Measurements from ENCODE around the gene ANKRD55. TPM values are rescaled to one million over a fixed set of nuclear protein-coding genes. Genes with fewer than 3 reads are reported as not detected.

ANKRD55 gene
- total RNA-seq, 1 experiment from 2014 or later, result not detected

DNA sequence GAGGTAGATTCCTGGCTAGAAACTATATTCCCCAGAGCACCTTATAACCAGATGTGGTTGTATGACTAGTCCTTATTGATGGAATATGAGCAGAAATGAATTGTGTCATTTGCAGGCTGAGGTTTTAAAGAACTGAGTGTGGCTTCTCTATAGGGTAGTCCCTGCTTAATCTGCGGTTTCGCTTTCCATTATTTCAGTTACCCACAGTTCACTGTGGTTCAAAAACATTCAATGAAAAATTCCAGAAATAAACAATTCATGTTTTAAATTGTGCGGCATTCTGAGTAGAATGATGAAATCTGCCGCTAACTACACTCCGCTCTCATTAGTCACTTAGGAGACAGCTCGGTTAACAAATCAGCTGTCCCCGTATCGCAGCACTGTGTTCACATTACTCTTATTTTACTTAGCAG is 65.1 kb downstream of the ANKRD55 start:
- Histone ChIP-seq H3K79me2 (ENCODE audit: low read length) (no peaks in the 10 kb centered on the region), H3K36me3 (ENCODE audit: insufficient read depth, low read length) (no peaks in the 10 kb centered on the region), H3K9ac (ENCODE audit: low read length) (no peak overlapping the region), H2AFZ (ENCODE audit: low read length) (no peak overlapping the region), H3K9me2 (replicated peaks; ENCODE audit: insufficient read depth, low read length) (no peaks in the 10 kb centered on the region), H4K20me1 (ENCODE audit: insufficient read depth, low read depth, low read length) (no peaks in the 10 kb centered on the region), H3K27me3 (ENCODE audit: low read length) (no peaks in the 10 kb centered on the region), H3K4me3 (ENCODE audit: low read length) (no peak overlapping the region), H3K4me1 (ENCODE audit: low read length) (no peaks in the 10 kb centered on the region), H3K4me2 (ENCODE audit: low read depth, low read length, poor library complexity, severe bottlenecking) (no peak overlapping the region), H3K9me3 (ENCODE audit: low read length) (no peaks in the 10 kb centered on the region), H3K27ac (ENCODE audit: low read length) (no peak overlapping the region)
- no peak for DNase-seq

DNA sequence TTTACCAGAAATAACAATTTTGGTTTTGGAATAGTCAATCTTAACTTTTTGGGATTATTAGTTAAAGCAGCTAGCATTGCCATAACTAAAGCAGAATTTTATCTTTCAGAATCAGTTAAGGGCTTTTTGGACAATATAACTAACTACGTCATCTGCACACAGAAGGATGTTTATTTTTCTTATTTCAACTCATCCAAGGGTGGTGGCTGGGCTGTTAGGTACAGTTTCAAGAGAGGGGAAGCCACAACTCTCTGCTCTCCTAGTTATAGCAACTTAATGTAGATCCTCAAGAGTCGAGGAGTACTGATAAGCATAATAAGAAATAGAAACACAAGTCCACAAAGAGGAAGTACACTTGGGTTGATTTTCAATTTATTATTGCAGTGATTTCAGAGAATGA is 65.6 kb downstream of the ANKRD55 start:
- Histone ChIP-seq H3K4me3 (ENCODE audit: low read length) (no peak overlapping the region), H3K4me2 (ENCODE audit: low read depth, low read length, poor library complexity, severe bottlenecking) (no peak overlapping the region), H3K9me2 (replicated peaks; ENCODE audit: insufficient read depth, low read length) (no peaks in the 10 kb centered on the region), H3K79me2 (ENCODE audit: low read length) (no peaks in the 10 kb centered on the region), H3K27me3 (ENCODE audit: low read length) (no peaks in the 10 kb centered on the region), H3K4me1 (ENCODE audit: low read length) (no peaks in the 10 kb centered on the region), H3K36me3 (ENCODE audit: insufficient read depth, low read length) (no peaks in the 10 kb centered on the region), H3K27ac (ENCODE audit: low read length) (no peak overlapping the region), H2AFZ (ENCODE audit: low read length) (no peak overlapping the region), H3K9me3 (ENCODE audit: low read length) (no peaks in the 10 kb centered on the region), H4K20me1 (ENCODE audit: insufficient read depth, low read depth, low read length) (no peaks in the 10 kb centered on the region), H3K9ac (ENCODE audit: low read length) (no peak overlapping the region)
- no peak for DNase-seq

DNA sequence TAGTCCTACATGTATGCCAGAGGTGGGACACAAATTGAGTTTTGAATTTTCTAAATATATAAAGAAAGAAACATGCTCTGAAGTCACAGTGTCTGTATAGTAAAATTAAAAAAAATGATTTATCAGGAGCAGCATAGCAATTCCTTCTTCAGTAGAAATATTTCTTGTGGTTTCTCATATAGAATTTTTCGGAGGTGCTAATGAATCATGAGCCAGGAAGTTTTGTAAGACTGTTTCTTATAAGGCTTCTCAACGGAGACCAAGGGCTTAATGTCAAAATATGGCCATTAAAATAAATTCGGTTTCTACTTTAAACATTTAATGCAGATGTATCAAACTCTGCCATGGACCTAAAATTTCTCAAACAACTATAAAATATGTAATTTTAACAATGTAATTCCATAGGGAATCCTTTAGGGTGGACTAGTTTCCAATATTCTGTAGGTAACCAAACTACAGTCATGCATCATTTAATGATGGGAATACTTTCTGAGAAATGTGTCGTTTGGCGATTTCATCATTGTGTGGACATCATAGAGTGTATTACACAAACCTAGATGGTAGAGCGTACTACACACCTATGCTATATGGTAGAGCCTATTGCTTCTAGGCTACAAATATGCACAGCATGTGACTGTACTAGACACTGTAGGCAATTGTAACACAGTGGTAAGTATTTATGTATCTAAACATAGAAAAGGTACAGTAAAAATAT is 66.3 kb downstream of the ANKRD55 start:
- no peaks in the 10 kb centered on the region for H3K79me2 ChIP-seq (ENCODE audit: low read length)
- H4K20me1 ChIP-seq (ENCODE audit: insufficient read depth, low read depth, low read length), result no peaks in the 10 kb centered on the region
- DNase-seq, result no peak
- H3K9me3 ChIP-seq (ENCODE audit: low read length), result no peaks in the 10 kb centered on the region
- H3K4me3 ChIP-seq (ENCODE audit: low read length), result no peak overlapping the region
- no peak overlapping the region for H3K27ac ChIP-seq (ENCODE audit: low read length)
- H3K9ac ChIP-seq (ENCODE audit: low read length), result no peak overlapping the region
- H3K4me1 ChIP-seq (ENCODE audit: low read length), result no peaks in the 10 kb centered on the region
- no peak overlapping the region for H2AFZ ChIP-seq (ENCODE audit: low read length)
- H3K9me2 ChIP-seq (replicated peaks; ENCODE audit: insufficient read depth, low read length), result no peaks in the 10 kb centered on the region
- H3K27me3 ChIP-seq (ENCODE audit: low read length), result no peaks in the 10 kb centered on the region
- no peaks in the 10 kb centered on the region for H3K36me3 ChIP-seq (ENCODE audit: insufficient read depth, low read length)
- H3K4me2 ChIP-seq (ENCODE audit: low read depth, low read length, poor library complexity, severe bottlenecking), result no peak overlapping the region

DNA sequence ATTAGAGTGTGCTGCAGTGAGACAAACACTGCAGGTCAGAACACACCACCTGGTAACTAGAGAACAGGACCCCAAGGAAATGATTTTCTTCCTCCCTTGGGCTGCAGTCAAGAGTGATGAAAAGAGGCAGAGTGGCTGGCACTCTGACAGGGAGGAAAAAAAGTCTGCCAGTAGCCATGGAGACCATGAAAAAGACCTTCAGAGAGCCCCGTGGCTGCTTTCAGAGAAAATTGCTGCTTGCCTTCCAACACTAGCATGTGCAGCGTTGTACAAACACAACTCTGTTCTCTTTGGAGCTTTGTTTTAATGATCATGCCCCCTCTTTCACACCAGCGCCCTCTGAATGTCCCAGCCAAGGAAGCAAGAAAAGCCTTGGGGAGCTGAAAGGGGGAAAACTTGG is 68.8 kb downstream of the ANKRD55 start:
- H3K27ac ChIP-seq (ENCODE audit: low read length), result no peak overlapping the region
- H4K20me1 ChIP-seq (ENCODE audit: insufficient read depth, low read depth, low read length), result no peaks in the 10 kb centered on the region
- H3K27me3 ChIP-seq (ENCODE audit: low read length), result no peaks in the 10 kb centered on the region
- no peak for DNase-seq
- H3K9me3 ChIP-seq (ENCODE audit: low read length), result no peaks in the 10 kb centered on the region
- H3K4me2 ChIP-seq (ENCODE audit: low read depth, low read length, poor library complexity, severe bottlenecking), result no peak overlapping the region
- H3K79me2 ChIP-seq (ENCODE audit: low read length), result no peaks in the 10 kb centered on the region
- H3K4me1 ChIP-seq (ENCODE audit: low read length), result no peaks in the 10 kb centered on the region
- H3K9ac ChIP-seq (ENCODE audit: low read length), result no peak overlapping the region
- H2AFZ ChIP-seq (ENCODE audit: low read length), result no peak overlapping the region
- no peak overlapping the region for H3K4me3 ChIP-seq (ENCODE audit: low read length)
- H3K36me3 ChIP-seq (ENCODE audit: insufficient read depth, low read length), result no peaks in the 10 kb centered on the region
- H3K9me2 ChIP-seq (replicated peaks; ENCODE audit: insufficient read depth, low read length), result no peaks in the 10 kb centered on the region

DNA sequence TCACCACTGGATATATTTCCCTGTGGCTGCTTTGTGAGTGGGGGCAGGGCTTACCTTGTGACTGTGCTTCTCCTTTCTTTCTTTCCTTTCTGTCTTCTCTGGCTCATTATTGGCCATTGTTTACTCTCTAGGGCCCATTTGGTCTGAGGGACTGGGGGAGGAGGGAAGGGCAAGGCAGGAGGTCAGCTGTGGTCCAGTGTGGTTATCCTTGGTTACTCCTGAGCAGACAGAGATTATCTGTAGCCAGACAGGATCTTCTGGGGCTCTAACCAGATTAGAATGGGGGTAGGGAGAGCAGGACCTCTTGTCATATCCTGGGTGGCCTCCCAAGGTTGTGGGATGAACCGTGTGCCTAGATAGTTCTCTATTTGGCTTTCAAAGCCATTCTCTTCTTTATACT is 71.2 kb downstream of the ANKRD55 start:
- H2AFZ ChIP-seq (ENCODE audit: low read length), result no peak overlapping the region
- no peaks in the 10 kb centered on the region for H4K20me1 ChIP-seq (ENCODE audit: insufficient read depth, low read depth, low read length)
- no peak overlapping the region for H3K27ac ChIP-seq (ENCODE audit: low read length)
- H3K9me2 ChIP-seq (replicated peaks; ENCODE audit: insufficient read depth, low read length), result no peaks in the 10 kb centered on the region
- H3K79me2 ChIP-seq (ENCODE audit: low read length), result no peaks in the 10 kb centered on the region
- no peak overlapping the region for H3K4me3 ChIP-seq (ENCODE audit: low read length)
- H3K9ac ChIP-seq (ENCODE audit: low read length), result no peak overlapping the region
- no peak for DNase-seq
- H3K27me3 ChIP-seq (ENCODE audit: low read length), result no peaks in the 10 kb centered on the region
- H3K4me2 ChIP-seq (ENCODE audit: low read depth, low read length, poor library complexity, severe bottlenecking), result no peak overlapping the region
- H3K4me1 ChIP-seq (ENCODE audit: low read length), result no peaks in the 10 kb centered on the region
- H3K9me3 ChIP-seq (ENCODE audit: low read length), result no peaks in the 10 kb centered on the region
- H3K36me3 ChIP-seq (ENCODE audit: insufficient read depth, low read length), result no peaks in the 10 kb centered on the region

DNA sequence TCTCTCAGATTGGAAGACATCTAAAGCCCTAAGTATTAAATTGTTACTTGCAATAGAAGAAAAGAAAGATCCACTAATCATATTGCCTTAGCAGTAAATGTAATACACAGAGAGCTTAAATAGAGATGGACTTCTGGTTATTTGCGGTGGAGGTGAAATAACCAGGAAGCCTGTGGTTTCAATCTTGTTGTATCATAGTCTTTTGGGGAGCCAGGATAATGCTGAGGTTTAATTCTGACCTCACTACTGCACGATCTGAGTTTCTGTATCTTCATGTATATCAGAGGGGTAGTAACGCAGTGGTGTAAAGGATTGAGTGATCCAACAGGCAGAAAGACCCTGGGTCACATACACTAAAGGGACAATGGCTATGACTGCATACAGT is 71.7 kb downstream of the ANKRD55 start:
- DNase-seq, result no peak
- no peak overlapping the region for H2AFZ ChIP-seq (ENCODE audit: low read length)
- H3K9ac ChIP-seq (ENCODE audit: low read length), result no peak overlapping the region
- no peaks in the 10 kb centered on the region for H3K9me3 ChIP-seq (ENCODE audit: low read length)
- H3K79me2 ChIP-seq (ENCODE audit: low read length), result no peaks in the 10 kb centered on the region
- no peak overlapping the region for H3K4me2 ChIP-seq (ENCODE audit: low read depth, low read length, poor library complexity, severe bottlenecking)
- H3K9me2 ChIP-seq (replicated peaks; ENCODE audit: insufficient read depth, low read length), result no peaks in the 10 kb centered on the region
- no peaks in the 10 kb centered on the region for H3K4me1 ChIP-seq (ENCODE audit: low read length)
- no peaks in the 10 kb centered on the region for H3K36me3 ChIP-seq (ENCODE audit: insufficient read depth, low read length)
- H3K27ac ChIP-seq (ENCODE audit: low read length), result no peak overlapping the region
- no peaks in the 10 kb centered on the region for H4K20me1 ChIP-seq (ENCODE audit: insufficient read depth, low read depth, low read length)
- H3K4me3 ChIP-seq (ENCODE audit: low read length), result no peak overlapping the region
- H3K27me3 ChIP-seq (ENCODE audit: low read length), result no peaks in the 10 kb centered on the region

DNA sequence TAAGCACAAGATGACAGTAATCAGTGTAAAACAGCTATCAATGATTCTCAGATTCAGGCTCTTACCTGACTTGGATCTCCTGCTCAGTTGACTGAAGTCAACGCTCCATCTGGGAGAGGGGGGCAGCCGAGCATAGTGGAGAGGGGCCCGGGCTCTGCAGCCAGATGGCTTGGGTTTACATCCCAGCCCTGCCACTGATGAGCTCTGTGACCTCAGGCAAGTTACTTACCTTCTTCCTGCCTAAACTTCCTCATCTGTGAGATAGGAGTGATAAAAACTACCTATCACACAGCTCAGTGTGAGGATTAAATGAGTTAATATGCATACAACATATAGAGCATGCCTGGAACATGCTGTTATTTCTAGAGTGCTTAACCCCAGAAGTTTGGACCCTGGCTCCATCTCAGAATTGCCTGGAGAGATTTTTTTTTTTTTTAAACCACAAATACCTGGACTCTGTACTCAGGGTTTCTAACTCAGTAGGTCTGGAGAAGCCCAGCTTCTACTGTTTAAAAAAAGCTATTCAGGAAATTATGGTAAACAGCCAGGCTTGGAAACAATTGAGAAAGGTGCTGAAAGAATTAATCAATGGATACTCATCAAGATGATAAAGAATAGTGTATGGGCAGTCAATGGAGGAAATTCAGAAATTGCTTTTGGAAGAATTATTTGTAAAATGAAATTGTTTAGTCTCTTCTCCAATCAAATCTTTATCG is 72.2 kb downstream of the ANKRD55 start:
- no peaks in the 10 kb centered on the region for H3K9me3 ChIP-seq (ENCODE audit: low read length)
- H3K79me2 ChIP-seq (ENCODE audit: low read length), result no peaks in the 10 kb centered on the region
- no peak overlapping the region for H2AFZ ChIP-seq (ENCODE audit: low read length)
- no peak overlapping the region for H3K9ac ChIP-seq (ENCODE audit: low read length)
- no peak overlapping the region for H3K4me3 ChIP-seq (ENCODE audit: low read length)
- H3K9me2 ChIP-seq (replicated peaks; ENCODE audit: insufficient read depth, low read length), result no peaks in the 10 kb centered on the region
- no peak overlapping the region for H3K27ac ChIP-seq (ENCODE audit: low read length)
- H3K27me3 ChIP-seq (ENCODE audit: low read length), result no peaks in the 10 kb centered on the region
- H3K4me1 ChIP-seq (ENCODE audit: low read length), result no peaks in the 10 kb centered on the region
- no peaks in the 10 kb centered on the region for H4K20me1 ChIP-seq (ENCODE audit: insufficient read depth, low read depth, low read length)
- DNase-seq, result no peak
- H3K36me3 ChIP-seq (ENCODE audit: insufficient read depth, low read length), result no peaks in the 10 kb centered on the region
- H3K4me2 ChIP-seq (ENCODE audit: low read depth, low read length, poor library complexity, severe bottlenecking), result no peak overlapping the region

DNA sequence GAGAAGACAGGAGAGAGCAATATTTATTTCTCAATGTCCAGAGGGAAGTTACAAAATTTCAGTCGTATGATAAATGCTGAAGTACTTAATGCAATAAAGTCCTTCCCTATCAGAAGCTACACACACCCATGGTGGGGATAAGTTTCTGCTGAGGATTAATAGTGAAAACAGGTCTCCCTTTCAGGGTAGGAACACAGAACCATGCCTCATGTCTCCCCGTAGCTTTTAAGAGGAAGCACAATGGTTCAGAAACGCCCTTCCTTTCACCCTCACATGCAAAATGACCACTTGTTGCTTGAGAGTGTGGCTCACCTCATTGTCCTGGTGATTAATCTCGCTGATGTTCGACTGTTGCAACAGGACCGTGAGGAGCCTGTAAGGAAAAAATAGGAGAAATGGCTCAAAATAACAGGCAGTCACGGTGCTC is 73.6 kb downstream of the ANKRD55 start:
- H3K36me3 ChIP-seq (ENCODE audit: insufficient read depth, low read length), result no peaks in the 10 kb centered on the region
- no peak for DNase-seq
- H4K20me1 ChIP-seq (ENCODE audit: insufficient read depth, low read depth, low read length), result no peaks in the 10 kb centered on the region
- no peaks in the 10 kb centered on the region for H3K4me1 ChIP-seq (ENCODE audit: low read length)
- no peak overlapping the region for H2AFZ ChIP-seq (ENCODE audit: low read length)
- H3K27me3 ChIP-seq (ENCODE audit: low read length), result no peaks in the 10 kb centered on the region
- H3K4me3 ChIP-seq (ENCODE audit: low read length), result no peak overlapping the region
- no peaks in the 10 kb centered on the region for H3K79me2 ChIP-seq (ENCODE audit: low read length)
- no peak overlapping the region for H3K27ac ChIP-seq (ENCODE audit: low read length)
- no peaks in the 10 kb centered on the region for H3K9me2 ChIP-seq (replicated peaks; ENCODE audit: insufficient read depth, low read length)
- no peak overlapping the region for H3K9ac ChIP-seq (ENCODE audit: low read length)
- no peak overlapping the region for H3K4me2 ChIP-seq (ENCODE audit: low read depth, low read length, poor library complexity, severe bottlenecking)
- H3K9me3 ChIP-seq (ENCODE audit: low read length), result no peaks in the 10 kb centered on the region

Measured in Karpas-422 (cell line).